Femur (tissue), 1 donor: Measurements from ENCODE around the gene YTHDF1.
"Not testable (repeated sequence)": the region's sequence is repeated elsewhere in the genome, so short reads cannot be mapped to it uniquely, and the experiment has no call there.

Source experiments
- DNase-seq: peaks from one replicate; pipeline ENCODE4 v3.0.0-alpha.2; 2017

YTHDF1 gene

DNA sequence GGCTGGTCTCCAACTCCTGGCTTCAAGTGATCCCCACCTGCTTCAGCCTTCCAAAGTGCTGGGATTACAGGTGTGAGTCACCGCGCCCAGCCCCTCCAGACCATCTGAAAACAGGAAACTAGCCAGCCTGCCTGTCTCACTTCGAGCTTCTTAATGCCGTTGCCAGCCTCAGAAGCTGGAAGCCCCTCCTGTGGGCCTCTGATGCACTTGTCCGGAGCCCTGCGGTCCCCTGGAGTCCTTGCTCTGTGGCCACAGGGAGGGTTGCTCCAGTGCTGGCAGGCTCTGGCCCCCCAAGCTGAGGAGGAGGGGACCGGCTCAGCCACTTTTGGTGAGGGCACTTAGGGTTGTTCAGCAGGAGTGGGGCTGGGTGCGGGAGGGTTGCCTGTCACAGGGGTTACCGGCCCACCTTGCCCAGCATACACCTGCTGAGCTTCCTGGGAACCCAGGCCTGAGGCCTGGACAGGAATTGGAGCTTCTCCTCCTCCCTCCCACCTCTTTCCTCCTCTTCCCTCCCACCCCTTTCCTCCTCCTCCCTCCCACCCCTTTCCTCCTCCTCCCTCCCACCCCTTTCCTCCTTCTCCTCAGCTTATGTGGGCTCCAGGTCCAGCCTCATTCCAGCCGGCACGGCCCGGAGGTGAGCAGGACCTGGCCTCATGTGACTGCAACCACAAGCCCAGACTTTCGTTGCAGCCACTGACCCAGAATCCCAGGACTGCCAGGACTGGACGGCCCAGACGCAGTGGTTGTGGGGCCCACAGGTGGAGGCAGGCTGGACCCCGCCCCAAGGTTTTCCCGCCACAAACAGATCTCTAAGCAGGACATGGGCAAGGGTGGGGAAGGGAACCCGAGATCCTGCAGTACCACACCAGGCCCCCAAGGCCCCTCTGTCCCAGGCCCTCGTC is 10.4 kb upstream of the YTHDF1 start:
- no peak for DNase-seq

DNA sequence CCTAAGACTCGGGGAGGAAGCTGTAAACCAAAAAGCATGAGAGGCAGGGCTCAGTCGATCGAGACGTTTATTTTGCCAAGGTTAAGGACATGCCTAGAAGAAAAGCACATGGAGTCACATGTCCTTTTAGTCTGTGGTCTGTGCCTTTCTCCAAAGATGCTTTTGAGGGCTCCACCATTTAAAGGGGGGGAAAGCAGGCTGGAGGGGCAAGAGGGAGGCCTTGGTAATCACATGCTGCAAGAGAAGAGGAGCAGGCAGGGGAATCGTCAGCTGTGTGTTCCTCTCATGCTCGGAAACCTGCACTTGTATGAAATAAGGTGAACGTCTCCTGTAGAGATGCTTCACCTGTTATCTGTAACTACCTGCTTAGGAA is 9.1 kb upstream of the YTHDF1 start:
- DNase-seq, result no peak

DNA sequence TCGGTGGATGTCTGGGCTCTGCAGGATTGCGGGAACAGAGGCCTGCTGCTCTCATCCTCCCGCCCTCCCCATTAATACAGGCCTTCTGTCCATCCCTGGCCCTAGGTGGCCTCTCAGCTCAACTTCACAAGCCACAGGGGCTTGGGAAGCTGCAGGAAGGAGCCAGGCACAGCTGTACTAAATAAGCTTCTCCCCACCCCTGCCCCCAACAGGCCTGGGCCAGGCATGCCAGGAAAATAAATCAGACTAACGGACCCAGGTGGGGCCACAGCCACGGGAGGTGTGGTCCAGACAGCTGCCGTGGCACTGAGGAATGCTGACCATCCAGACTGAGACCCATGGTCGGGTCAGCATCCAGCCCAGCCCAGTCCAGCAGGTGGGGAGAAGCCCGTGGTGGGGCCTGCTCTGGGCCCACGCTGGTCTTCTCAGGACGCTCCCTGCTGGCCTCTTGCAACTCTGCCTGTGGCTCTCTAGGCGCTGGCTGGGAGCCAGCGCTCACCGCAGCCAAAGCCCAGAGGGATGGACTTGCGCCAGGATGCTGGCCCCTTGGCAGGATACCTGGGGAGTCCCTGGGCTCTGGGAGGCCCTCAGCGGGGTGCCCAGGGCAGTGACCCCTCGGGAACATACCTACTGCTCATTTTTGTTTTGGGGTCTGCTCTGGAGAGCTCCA is 8.6 kb upstream of the YTHDF1 start:
- DNase-seq, result peak; percentile 53

DNA sequence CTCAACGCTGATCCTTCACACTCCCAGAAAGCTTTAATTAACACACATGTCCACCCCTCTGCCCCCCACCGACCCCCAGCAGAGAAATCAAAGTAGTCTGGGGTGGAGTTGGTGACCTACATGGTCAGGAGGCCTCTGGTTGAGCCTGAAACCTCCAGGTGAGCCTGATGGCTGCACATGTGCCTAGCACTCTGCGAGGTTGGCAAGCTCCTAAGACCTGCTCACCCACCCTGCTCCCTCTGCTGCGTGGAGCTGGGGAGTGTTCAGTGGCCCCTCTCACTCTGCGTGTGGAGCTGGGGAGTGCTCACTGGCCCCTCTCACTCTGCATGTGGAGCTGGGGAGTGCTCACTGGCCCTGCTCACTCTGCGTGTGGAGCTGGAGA is 7.9 kb upstream of the YTHDF1 start:
- DNase-seq, result no peak

DNA sequence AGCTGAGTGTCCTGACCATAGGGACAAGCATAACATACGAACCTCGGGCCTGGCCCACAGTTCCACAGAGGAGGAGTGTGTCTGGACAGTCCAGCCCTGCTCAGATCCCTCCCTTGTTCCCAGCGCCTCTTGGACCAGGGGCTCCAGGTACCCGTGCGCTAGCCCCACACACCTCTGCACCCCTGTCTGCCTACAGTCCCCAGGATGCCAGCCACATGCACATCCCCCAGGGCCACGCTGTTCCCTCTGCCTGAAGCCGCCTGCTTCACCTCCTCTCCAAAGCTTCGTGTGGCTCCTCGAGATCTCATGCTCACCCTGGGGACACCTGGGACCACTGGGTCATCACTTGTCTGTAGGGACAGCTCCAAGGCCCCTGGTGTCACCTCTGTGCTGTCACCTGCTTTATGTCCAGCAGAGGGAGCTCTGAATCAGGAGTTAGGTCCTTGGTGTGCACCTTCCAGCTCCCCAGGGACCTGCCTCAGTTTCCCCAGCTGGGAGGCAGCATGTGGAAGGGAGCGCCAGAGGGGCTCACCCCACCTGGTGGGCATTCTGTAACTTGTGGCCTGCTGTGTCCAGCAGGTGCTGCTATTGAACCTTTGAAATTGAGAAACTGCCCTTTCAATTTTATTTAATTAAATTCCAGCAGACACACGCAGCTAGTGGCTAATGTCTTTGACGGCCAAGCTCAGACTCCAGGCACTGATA is 7.3 kb upstream of the YTHDF1 start:
- DNase-seq, result no peak

DNA sequence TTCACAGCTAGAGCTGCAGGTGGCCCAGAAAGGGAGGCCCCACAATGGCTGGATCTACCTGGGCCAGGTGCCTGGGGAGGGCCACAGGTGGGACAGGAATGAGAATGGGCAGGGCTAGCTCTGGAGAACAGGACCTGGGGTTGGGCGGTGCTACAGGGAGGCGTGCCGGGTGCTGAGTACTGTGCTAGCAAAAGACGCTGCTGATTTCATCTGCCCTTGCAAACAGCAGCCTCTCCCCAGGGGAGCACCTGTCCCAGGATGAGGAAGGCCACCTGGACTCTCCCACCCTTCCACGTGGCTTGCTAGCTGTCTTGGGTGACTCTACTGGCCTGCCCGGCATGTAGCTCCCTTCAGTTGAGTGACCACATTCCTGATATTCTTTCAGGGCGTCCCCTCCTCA is 6.6 kb upstream of the YTHDF1 start:
- DNase-seq, result no peak

DNA sequence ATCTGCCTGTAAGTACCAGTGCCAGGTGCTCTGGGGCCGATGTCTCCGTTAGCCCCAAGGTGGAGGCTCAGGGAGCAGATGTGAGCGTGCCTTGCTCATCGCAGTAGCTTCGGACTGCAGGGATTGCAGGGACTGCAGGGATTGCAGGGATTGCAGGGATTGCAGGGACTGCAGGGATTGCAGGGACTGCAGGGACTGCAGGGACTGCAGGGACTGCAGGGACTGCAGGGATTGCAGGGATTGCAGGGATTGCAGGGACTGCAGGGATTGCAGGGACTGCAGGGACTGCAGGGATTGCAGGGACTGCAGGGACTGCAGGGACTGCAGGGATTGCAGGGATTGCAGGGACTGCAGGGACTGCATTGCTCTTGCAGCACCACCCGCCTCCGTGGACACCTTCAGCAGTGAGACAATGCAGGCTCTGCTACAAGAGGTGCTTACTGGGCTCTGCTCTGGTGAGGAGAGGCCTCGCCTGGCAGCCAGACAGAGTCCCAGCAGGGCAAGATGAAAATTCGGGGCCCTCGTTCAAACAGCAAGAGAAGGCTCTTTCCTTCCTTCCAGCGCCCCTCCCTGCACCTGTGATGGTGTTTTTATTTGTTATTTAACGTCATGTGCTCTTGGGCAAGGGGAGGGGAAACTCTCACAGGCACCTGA is 5.6 kb upstream of the YTHDF1 start:
- DNase-seq, result not testable (repeated sequence)

DNA sequence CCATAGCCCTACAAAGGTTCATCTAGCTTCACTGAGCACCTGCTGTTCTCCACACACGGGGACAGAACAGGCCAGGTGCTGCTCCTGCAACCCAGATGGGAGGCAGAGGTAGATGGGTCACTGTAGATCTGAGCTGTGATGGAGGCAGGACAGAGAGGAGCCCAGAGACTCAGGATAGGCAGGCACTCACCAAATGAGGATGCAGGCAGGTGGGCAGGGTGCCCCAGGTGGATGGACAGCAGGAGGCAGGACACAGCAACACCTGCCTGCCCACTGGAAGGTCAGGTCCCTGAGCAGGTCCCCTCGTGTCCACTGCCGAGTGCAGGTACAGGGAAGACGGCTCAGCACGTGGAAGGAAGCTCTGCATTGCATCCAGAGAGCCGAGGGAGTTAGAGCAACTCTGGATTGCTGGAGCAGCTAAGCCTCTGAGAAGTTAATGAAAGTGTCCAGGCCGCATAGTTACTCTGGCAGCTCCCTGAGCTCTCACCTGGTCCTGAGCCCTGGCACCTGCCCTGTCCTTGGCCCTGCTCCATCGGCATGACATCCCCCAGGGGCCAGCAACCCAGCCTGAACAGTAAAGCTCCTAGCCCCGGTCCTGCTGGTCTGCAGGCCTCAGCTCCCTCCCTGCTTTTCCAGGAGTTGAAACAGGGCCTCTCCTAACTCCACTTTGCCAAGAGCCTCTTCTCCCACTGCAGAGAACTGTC is 4.9 kb upstream of the YTHDF1 start:
- DNase-seq, result no peak

DNA sequence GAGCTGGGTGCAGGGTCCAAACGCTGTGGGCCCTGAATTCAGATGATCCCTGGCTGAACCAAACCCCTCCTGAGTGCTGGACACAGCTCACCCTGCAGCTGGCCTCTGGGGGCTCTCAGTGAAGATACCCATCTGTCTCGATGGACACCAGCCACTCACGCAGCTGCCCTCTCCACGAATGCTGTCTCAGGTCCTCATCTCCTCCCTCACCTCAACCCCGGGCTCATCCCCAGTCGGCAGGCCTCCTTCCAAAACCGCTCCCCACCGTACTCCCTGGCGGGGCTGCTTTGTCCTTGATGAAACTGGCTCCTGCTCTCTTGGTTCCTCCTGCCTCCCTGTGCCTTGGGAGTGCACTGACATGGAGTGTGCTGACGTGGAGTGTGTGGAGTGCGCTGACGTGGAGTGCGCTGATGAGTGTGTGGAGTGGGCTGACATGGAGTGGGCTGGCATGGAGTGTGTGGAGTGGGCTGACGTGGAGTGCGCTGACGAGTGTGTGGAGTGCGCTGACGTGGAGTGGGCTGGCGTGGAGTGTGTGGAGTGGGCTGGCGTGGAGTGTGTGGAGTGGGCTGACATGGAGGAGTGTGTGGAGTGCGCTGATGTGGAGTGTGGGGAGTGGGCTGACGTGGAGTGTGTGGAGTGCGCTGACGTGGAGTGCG is 4.1 kb upstream of the YTHDF1 start:
- no peak for DNase-seq

DNA sequence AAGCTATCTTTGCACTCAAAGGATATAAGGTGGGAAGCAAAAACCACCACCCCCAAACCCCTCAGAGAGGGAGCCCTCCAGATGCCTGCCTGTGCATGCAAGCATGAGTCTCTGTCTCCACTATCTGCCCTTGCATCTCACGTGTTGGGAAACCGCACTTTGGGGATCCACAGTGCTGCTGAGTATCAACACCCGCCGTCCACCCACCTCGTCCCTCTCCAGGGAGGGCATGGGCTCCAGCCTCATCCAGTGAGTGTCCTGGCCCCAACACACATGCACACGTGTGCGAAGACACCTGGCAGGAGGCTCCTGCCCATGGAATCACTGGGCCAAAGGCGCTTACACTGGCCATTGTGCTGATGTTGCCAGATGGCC is 3.5 kb upstream of the YTHDF1 start:
- DNase-seq, result no peak

DNA sequence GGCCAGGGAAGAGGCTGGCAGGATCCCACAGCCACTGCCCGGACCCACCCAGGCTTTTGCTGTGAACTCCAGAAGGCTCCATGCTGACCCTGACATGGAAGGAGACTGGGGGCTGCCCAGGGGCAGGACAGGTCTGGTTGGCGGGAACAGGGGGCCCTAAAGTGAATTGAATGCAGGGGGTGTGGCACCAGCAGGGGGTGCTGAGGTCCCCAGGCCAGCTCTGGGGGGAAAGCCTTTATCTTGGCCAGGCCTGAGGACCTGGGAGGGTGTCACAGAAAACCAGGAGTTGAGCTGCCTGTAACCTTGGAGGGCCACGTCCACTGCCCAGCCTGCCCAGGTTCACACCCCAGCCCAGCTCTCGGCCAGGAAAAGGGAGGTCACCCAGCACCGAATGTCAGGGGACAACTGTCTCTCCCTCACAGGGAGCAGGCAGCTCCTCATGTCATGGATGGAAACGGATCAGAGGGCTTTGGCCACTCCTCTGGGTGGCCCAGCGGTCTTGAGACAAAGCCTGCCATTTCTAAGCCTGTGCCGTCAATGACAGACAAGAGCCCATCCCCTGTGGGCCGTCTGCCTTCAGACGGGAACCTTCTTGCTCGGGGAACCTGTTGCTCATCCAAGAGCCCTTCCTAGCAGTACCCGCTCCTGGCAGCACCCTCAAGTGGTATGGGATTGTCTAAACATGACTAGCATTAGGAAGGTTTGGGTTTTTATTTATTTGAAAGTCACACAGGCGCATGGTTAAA is 2.9 kb upstream of the YTHDF1 start:
- no peak for DNase-seq

DNA sequence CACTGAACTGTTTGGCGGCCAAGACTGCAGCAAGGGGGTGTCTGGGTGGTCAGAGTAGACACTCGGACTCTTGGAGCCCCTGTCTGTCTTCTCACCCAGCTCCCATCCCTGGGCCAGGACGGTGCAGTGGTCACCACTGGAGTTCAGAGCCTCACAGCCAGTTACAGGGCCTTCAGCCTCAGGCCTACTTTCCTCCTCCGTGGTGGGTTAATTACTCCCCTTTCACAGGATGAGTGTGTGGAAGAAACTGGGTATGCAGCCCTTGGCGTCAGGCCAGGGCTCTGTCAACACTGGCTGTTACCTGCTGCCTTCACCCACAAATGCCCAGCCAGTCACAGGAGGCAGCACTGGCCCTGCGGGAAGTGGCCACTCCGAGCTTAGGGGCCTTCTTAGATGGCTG is 1.8 kb upstream of the YTHDF1 start:
- no peak for DNase-seq

DNA sequence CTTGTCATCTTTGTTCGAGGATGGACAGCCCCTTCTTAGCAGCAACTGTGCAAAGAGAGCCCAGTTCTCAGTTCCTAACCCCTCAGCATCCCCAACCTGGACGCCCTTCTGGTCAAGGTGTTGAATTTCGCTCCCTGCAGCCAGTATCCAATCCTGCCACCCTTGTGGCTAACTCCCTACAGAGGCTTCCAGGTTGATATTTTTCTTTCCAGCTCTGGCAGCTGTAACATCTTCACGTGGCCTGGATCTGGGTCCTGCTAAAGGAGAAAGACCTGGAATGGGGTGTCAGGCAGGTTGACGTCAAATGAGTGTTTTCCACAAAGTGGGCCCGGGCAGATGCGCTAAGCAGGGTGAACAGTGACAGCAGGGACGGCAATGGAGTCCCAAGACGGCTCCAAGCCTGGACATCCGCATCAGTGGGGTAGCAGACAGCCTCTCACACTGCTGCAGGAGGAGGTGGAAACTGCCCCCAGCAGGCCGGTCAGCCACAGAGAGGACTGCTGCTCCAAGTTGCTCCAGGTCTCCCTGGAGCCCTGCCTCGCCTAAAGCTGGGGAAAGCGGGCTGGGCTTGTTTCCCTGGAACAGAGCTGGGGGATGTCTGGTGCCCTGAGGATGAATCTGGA is 1.0 kb upstream of the YTHDF1 start:
- DNase-seq, result no peak

DNA sequence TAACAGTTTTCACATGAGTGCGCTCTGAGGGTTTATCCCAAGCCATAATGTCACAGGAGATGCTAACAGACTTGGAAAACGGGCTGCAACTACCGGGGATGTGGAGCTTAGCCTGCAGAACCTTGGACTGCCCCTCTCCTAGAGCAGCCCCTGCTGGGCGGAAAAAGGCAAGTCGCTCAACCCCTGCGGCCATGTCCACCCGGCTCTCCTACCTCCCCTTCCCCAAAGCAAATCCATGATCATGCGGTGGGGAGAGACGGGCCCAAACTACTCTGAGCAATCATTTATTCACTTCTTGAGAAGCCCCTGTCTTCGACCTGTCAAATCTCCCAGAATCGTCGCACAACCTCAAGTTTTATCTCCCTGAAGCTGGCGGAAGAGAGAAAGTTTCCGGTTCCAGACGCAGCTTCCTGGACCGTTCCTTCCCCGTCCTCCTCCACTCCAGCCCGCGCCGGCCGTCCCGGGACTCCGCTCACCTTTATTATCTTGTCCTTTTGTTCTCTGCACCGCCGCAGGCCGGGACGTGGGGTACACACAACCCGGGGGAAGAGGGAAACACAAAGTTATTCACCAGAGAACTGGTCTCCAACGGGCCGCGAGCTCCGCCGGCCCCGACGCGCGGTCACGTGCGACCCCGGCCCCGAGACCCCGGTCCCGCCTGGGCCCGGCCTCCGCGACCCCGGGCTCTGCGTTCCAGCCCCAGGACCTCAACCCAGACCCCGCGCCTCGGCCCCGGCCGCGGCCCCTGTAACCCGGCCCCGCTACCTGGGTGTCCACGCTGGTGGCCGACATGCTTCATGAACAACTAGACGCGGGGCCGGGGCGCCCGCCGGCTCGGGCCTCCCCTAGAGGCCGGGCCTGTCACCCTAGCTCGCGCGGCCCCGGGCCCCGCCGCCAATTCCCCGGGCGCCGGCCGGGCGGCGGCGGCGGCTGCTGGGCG is 560 bp downstream of the YTHDF1 start:
- no peak for DNase-seq

DNA sequence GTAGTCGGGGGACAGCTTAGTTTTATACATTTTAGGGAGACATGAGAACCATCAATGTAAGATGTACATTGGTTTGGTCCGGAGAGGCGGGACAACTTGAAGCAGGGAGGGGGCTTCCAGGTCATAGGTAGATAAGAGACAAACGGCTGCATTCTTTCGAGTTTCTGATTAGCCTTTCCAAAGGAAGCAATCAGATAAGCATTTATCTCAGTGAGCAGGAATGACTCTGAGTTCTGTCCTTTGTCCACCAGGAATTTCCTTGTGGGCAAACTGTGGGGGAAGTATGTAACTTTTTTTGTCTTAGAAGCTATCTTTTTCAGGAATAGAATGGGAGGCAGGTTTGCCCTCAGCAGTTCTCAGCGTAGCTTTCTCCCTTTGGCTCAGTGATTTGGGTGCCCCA is 1.4 kb downstream of the YTHDF1 start:
- DNase-seq, result no peak

DNA sequence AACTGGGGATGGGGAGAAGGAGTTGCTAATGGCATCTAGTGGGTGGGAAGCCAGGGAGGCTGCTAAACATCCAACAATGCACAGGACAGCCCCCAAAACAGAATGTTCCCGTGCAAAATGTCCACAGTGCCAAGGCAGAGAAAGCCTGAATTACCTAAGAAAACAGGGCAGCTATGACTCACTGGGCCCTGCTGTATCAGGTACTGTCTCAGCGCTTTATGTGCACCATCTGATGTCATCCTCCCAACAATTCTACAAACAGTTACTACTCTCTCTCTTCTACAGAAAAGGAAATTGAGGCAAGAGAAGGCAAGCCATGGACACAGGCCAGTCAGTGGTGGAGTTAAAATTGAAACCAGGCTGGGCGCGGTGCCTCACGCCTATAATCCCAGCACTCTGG is 3.1 kb downstream of the YTHDF1 start:
- no peak for DNase-seq

DNA sequence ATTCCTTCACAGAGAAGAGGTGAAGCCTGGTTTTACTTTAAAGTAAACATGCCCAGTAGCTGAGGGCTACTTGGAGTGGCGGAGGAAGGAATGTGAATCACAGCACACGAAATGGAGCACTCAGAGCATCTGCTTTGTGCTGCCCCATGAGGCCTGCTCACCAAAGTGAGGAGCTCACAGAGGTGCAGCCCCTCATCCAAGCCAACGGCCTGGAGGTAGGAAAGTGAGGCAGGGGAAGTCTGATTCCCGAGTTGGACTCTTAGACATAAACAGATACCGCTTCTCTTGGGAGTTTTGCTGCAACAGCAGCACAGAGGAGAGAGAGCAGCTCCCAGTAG is 3.6 kb downstream of the YTHDF1 start:
- no peak for DNase-seq

DNA sequence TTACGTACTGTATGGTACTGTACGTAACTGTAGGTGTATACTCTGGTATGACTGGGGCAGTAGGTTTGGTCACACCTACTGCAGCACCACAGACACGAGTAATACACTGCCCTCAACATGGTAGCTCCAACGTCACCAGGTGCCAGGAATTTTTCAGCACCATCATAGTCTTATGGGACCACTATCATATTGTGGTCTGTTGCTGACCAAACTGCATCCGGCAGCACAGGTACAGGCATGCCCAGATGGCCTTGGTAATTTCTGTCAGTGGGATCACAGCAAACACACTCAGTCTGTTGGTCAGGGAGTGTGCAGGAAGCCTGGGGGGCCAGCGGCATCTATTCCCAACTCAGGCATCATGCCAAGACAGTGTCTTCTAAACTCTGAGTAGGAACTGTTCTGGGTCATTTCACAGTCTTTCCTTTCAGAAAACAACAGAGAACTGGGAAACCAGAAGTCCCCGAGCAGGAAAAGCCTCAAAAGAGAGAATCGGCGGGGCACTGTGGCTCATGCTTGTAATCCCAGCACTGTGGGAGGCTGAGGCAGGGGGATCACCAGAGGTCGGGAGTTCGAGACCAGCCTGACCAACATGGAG is 5.8 kb downstream of the YTHDF1 start:
- DNase-seq, result no peak

DNA sequence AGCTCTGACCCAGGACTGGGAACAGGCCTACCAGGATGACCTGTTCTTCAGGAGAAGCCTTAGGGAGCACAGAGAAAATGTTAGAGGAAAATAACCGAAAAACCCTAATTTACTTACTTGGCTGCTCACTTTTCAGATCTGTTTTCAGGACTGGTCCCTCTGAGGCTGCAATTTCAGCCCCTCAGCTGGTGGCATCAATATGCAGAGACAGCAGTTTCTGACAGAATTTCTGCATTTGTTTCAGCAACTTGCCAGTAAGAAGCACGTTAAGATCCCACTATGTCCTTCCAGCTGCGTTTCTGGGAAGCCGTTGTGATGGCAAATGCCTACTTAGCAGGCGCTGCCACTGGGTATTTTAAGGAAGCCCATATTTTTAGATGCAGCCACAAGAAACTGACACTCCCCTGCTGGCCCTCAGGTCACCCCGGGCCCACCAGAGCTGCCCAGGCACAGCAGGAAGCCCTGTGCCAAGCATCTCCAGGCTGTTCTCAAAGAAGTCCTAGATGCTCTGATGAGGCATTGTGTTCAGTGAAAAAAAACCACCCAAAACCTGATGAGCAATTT is 7.5 kb downstream of the YTHDF1 start:
- no peak for DNase-seq
